ENCODE data around the gene KRTAP23-1.

KRTAP23-1 gene

DNA sequence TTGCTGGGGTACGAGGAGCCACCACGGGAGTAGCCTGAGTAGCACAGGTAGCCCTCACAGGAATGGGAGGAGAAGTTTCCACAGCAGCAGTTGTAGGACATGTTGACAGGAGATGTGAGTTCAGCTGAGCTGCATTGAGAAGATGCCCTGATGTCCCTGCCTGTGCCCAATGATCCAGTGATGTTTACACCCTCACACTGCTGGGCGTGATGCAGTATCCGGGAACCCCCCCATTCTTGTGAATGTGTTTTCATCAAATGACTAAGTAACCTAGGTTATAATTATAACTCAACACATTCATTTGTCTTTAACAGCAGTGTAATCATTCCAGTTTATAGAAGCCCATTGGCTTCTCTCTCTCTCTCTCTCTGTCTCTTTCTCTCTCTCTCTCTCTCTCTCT, at the start of gene KRTAP23-1:
TSS of gene KRTAP23-1 (minus strand) at position 101 of the 400 bp plus-strand sequence. CDS start at position 101, 0 bp downstream.
- DNase-seq (ENCODE audit: low read depth in 2 of 2): no peak

GRCh38 chr21:30395731-30396130, 47.3 kb upstream of the KRTAP23-1 start, which contains the start of gene KRTAP13-1:
TSS of gene KRTAP13-1 (plus strand) at chr21:30396031. CDS start at chr21:30396087, 56 bp downstream.
- no peak for DNase-seq (ENCODE audit: low read depth in 2 of 2)

DNA sequence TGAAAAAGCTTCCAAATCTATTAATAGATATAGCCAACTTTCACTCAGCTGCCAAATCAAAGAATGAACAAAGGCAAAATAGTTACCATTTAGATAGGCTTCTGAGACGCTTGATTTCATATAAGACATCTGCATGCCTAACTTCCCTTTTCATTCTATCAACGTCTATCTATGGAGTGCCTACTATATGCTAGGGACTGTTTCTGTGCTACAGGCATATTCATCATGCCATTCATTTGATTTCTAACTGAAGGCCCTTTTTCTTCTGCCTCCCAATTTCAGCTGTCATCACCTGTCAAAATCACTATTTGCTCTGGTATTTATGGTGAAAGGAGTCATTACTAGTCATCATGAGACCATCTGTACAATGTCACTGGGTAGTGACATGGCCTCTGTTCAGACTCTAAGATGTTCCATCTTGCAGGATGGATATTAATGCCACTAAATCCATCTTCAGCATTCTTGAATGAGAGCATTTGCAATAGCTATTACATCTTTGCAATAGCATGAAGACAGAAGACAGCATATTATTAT, 43.2 kb upstream of the KRTAP23-1 start:
- no peak for DNase-seq (ENCODE audit: low read depth in 2 of 2)

DNA sequence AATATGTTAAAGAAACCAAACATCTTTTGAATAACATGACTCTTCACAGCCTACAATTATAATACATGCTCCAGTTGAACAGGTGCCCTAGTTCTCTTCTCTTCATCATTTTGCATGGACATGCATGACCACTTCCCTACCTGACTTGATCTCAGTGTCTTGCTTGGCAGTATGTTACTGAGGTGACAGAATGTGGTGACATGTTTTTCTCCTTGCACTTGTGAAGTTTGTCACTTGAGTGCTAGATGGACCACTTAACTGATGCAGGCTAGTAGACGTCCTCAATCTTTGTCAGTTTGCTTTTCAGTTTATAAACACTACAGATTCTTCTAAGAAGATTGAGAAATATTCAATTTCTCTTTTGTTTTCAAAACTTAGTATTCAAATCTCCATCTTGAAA, 33.8 kb upstream of the KRTAP23-1 start:
- no peak for DNase-seq (ENCODE audit: low read depth in 2 of 2)

DNA sequence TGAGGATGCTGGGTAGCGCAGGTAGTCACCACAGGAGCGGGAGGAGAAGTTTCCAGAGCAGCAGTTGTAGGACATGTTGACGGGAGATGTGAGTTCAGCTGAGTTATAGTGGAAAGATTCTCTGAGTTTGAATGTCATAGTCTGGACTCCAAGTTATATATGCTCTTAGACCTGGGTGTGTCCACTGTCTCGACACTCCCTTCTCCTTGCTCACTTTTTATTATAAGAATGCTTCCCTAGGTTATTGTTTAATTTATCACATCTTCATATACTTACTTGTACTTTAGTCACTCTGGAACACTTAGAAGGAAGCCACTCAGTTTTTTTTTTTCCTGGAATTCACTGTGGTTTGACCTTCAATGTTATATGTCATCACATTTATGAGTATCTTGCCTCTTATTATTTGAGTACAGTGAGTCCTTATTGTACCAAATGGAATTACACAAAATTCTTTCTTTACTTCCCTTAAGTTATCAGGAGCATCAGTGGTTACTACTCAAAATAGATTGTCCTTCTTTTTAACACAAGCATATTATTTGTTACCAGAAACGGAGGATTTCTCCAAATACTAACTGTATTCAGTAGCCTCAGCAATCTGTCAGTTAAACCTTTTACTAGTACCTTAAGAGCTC, 23.8 kb upstream of the KRTAP23-1 start, which contains the start of gene KRTAP13-2:
TSS of gene KRTAP13-2 (minus strand) at position 133 of the 632 bp plus-strand sequence. CDS start at position 75, 58 bp downstream.
- DNase-seq (ENCODE audit: low read depth in 2 of 2): no peak

DNA sequence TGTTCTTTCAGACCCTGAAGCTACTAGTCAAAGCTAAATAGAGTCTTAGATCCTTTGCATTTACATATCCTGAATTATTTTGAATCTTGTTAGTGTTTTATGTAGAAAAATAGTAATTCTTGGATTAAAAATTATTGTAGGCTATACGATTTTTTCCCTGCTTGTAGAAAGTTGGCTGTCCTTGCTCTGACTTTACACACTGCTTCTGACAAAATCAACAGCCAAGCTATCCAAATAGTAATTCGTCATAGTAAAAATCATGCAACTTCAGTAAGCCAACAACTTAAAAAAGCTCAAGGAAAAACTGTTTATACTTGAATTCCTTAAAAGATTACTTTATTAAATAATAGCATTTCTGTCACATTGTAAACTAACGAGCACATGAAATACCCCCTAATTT, 7.5 kb upstream of the KRTAP23-1 start:
- no peak for DNase-seq (ENCODE audit: low read depth in 2 of 2)

- no peak for DNase-seq (ENCODE audit: low read depth in 2 of 2)
These were observed 6.1 kb upstream of the KRTAP23-1 start for GRCh38 chr21:30354308-30355005.

DNA sequence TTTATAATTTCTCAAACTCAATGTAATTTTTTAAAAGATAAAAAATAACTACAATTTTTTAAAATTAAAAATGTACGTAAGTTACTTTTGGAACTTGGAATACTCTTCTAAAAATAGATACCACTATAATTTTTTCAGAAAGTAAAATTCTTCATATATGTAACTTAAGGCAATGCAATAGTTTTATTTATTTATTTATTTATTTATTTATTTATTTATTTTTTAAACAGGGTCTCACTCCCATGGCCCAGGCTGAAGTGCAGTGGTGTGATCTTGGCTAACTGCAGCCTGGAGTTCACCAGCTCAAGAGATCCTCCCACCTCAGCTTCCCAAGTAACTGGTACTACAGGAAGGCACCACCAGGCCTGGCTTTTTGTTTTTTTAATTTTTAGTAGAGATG, 3.1 kb upstream of the KRTAP23-1 start:
- no peak for DNase-seq (ENCODE audit: low read depth in 2 of 2)

- DNase-seq (ENCODE audit: low read depth in 2 of 2): no peak
These were observed 1.2 kb upstream of the KRTAP23-1 start for GRCh38 chr21:30349572-30349971.

- no peak for DNase-seq (ENCODE audit: low read depth in 2 of 2)
These were observed 3.4 kb downstream of the KRTAP23-1 start for GRCh38 chr21:30345014-30345413.

DNA sequence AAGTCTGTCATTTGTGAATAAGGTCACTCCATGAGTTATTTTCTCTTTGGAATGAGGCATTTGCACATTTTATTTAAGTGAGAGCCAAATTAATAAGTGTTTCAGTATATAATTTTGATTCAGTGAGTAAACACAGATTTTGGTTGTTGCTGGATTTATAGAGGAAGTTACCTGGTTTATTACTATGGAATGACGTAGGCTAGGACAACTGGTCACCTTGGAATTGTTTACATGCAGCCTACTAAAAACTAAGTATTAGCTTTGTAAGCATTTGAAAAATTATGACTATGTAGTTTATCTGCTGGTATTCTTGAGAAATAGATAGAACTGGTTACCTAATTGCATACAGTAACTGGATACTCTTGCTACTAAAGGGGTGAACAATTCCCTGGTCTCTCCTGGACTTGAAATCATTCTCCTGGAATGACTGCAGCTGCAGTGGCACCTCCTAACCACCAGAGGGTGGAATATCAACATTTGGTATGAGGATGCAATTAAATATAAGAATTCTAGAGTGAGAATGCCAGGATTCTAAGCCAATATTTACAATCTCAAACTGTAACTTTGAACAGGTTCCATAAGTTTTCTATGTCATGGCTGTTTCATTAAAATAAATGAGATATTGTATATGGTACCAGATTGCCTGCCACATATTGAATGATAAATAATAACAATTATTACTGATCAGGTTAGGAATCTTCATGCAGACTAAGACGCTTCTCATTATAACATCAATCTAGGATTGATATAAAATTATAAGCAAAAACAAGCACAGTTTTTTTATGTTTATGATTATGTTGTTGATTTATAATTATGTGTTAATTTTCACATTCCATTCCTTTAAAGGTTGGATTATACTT, 7.5 kb downstream of the KRTAP23-1 start:
- no peak for DNase-seq (ENCODE audit: low read depth in 2 of 2)

DNA sequence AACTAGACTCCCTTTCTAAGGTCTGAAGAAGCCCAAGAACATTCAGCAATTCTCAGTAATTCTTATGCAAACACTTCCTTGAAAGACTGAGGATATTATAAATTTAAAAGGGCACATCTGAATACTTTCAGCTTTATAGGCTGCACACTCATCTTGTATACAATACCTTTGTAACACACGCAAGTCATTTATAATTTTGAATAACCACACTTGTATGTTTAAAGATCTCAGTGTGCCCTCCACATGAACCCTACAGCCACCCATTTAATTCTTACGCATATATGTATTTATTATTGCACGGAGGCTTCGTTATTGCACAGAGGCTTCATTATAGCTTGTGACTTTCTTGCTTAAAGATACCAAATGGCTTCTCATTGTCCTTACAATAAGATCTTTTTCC, 9.7 kb downstream of the KRTAP23-1 start:
- DNase-seq (ENCODE audit: low read depth in 2 of 2): no peak

GRCh38 chr21:30337772-30338171, 10.6 kb downstream of the KRTAP23-1 start:
- no peak for DNase-seq (ENCODE audit: low read depth in 2 of 2)

GRCh38 chr21:30337276-30337744, 11.1 kb downstream of the KRTAP23-1 start, which contains the start of gene KRTAP27-1:
TSS of gene KRTAP27-1 (minus strand) at chr21:30337694. CDS start at chr21:30337668, 26 bp downstream.
- DNase-seq (ENCODE audit: low read depth in 2 of 2): no peak

DNA sequence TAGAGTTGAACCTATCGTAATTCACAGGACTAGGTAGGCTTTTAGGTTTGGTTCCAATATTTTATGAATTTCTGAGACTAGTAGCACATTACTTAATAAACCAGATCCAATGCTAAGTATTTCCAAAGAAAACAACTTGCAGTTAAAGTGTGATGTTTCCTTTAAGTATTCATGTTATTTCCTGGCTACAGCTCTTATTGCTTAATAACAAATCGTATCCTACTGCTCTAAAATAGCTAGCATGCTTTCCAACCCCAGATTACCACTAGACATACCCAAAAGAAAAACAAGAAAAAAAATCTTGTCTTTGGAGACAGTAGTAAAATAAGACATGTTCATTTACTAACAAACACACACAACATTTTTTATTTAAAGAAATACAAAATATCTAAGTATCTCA, 11.8 kb downstream of the KRTAP23-1 start:
- DNase-seq (ENCODE audit: low read depth in 2 of 2): no peak

DNA sequence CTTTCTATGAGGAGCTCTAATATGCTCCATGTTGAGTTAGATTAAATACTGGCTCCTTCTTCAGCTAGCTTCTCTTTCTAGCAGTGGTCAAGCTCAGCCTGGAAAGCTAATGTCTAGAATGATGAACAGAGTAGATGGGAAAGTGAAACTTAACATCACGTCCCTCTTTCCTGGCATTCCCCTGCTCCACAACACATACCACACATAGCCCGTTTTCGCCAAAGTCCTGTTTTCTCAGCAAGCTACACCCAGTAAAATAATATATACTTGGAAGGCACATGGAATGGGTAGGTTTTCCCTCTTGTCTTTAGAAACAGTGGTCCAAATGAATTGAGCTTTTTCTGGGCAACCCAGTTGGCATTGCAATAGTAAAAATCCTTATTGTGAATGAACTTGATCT, 14.7 kb downstream of the KRTAP23-1 start:
- no peak for DNase-seq (ENCODE audit: low read depth in 2 of 2)

GRCh38 chr21:30332681-30333080, 15.7 kb downstream of the KRTAP23-1 start:
- DNase-seq (ENCODE audit: low read depth in 2 of 2): no peak

DNA sequence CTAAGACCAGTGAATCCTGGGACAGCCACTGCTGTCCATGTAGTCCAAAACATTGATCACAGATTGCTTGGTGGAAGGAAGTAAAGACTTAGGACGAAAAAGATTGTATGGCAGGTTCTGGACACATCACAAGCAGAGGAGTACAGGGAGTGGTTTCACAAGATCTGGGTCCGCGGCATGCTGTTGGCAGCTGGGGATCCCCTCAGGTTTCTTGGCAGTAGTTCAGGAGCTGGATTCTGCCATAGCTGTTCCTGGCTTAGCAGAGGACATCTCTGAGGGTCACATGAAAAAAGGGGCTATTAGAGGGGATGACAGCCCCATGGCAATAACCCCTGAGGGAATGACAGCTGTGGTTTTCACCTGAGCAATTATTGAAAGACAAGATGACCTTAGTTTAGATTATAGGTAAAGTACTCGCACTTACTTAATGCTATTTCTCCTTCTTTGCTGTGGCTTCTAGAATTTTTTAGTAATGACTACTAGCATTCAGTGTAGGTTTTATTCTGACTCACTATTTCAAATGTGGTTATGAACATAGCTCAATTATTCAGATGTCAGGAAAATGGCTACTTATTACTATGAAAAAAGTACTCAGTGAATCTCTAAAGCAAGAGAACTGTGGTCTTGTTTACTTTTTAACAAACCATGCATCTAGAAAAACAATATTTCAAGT, 19.1 kb downstream of the KRTAP23-1 start:
- no peak for DNase-seq (ENCODE audit: low read depth in 2 of 2)

DNA sequence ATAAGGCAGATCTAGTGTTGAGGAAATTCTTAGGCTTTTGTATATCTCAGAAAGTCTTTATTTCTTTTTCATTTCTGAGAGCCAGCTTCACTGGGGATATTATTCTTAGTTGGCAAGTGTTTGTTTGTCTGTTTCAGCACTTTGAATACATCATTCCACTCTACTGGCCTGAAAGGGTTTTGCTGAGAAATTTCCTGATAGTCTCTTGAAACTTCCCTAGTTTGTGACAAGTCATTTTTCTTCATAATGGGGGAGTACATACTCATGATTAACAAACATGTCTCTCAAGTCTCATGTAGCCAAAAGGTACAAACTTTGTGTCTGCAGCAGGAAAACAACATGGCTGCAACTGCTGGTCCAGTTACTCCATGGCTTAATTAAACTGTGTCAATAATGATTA, 22.0 kb downstream of the KRTAP23-1 start:
- DNase-seq (ENCODE audit: low read depth in 2 of 2): no peak

DNA sequence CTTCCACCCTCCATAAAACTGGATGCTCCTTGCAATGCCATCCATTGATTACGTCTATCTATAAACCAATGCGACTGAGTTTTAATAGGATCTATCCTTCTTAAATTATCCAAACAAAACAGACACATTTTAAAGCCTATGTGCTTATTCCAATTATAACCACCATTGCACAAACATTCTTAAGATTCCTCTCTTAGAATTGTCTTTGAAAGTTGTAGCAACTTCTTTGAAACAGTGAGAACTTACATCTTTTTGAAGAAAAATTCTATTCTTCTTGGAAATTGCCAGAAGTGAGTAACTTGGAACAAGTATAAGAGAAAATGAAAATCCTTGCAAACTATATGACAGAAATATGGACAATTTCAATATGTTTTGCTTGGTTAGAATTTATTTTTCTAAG, 28.2 kb downstream of the KRTAP23-1 start, which contains the start of gene KRTAP26-1:
TSS of gene KRTAP26-1 (minus strand) at position 101 of the 400 bp plus-strand sequence. CDS start 280 bp downstream, outside the sequence.
- DNase-seq (ENCODE audit: low read depth in 2 of 2): no peak

GRCh38 chr21:30315701-30316100, 32.7 kb downstream of the KRTAP23-1 start:
- DNase-seq (ENCODE audit: low read depth in 2 of 2): no peak

Measured in stimulated activated CD8-positive, alpha-beta memory T cell treated with anti-CD3 and anti-CD28 coated beads, Interleukin-2, amount 100 ng/mL, for 1 hour (primary cell).